ENCODE results near the gene JAZF1.
A peak's percentile ranks its signal among the peaks of the same experiment; 100 is the strongest.

The JAZF1 gene

GRCh38 chr7:28180364-28181147 lies at the start of gene JAZF1:
TSS of gene JAZF1 (minus strand) at chr7:28180795.
- H3K9me2 ChIP-seq (ENCODE audit: low read depth, low read length), result no peaks in the 10 kb centered on the region
- no peaks in the 10 kb centered on the region for H3K27me3 ChIP-seq (ENCODE audit: insufficient read depth, low read length)
- peak within 1 kb of the TSS; percentile 72 for H3K4me2 ChIP-seq (ENCODE audit: low read length)
- H3K4me3 ChIP-seq (ENCODE audit: low read depth, low read length, poor library complexity, severe bottlenecking), result peak within 1 kb of the TSS; percentile 86
- peaks cover 45% of the 10 kb centered on the region for H3K4me1 ChIP-seq (ENCODE audit: insufficient read depth, low read length, severe bottlenecking)
- TF ChIP-seq CTCF (IDR thresholded peaks at IDR 0.05; ENCODE audit: low read length) (0 out of 2 replicates have a peak, but pooled peaks have one; percentile 6), EZH2 (IDR thresholded peaks at IDR 0.05; ENCODE audit: borderline replicate concordance, low read length) (no peak)
- H4K20me1 ChIP-seq (ENCODE audit: insufficient read depth, low read length), result no peaks in the 10 kb centered on the region
- peak within 1 kb of the TSS; percentile 75 for H3K9ac ChIP-seq (ENCODE audit: low read length)
- peak within 1 kb of the TSS; percentile 14 for H3K27ac ChIP-seq (ENCODE audit: low read depth, low read length, poor library complexity, severe bottlenecking)
- H3K36me3 ChIP-seq (ENCODE audit: insufficient read depth, low read length), result no peaks in the 10 kb centered on the region
- peaks cover 13% of the 10 kb centered on the region; the same call in 1 of the 2 replicates for H3F3A ChIP-seq (ENCODE audit: insufficient read depth, low read length)
- peaks cover 8% of the 10 kb centered on the region; the same call in 1 of the 2 replicates for H3K79me2 ChIP-seq (ENCODE audit: insufficient read depth, low read length)
- H2AFZ ChIP-seq (ENCODE audit: low read length), result no peak within 1 kb of the TSS
- H3K9me3 ChIP-seq (ENCODE audit: low read length), result no peaks in the 10 kb centered on the region

GRCh38 chr7:28230261-28230660 lies 49.7 kb upstream of the JAZF1 start:
- Histone ChIP-seq H4K20me1 (ENCODE audit: insufficient read depth, low read length) (no peaks in the 10 kb centered on the region), H3K9ac (ENCODE audit: low read length) (no peak overlapping the region), H3K9me2 (ENCODE audit: low read depth, low read length) (no peaks in the 10 kb centered on the region), H3K27me3 (ENCODE audit: insufficient read depth, low read length) (no peaks in the 10 kb centered on the region), H3K4me3 (ENCODE audit: low read depth, low read length, poor library complexity, severe bottlenecking) (no peak overlapping the region), H3F3A (ENCODE audit: insufficient read depth, low read length) (no peaks in the 10 kb centered on the region), H2AFZ (ENCODE audit: low read length) (no peak overlapping the region), H3K4me2 (ENCODE audit: low read length) (no peak overlapping the region), H3K9me3 (ENCODE audit: low read length) (no peaks in the 10 kb centered on the region), H3K4me1 (ENCODE audit: insufficient read depth, low read length, severe bottlenecking) (no peaks in the 10 kb centered on the region), H3K27ac (ENCODE audit: low read depth, low read length, poor library complexity, severe bottlenecking) (no peak overlapping the region), H3K36me3 (ENCODE audit: insufficient read depth, low read length) (no peaks in the 10 kb centered on the region), H3K79me2 (ENCODE audit: insufficient read depth, low read length) (no peaks in the 10 kb centered on the region)
- TF ChIP-seq EZH2 (IDR thresholded peaks at IDR 0.05; ENCODE audit: borderline replicate concordance, low read length) (no peak), CTCF (IDR thresholded peaks at IDR 0.05; ENCODE audit: low read length) (no peak)

- Histone ChIP-seq H3K9me3 (ENCODE audit: low read length) (no peaks in the 10 kb centered on the region), H3F3A (ENCODE audit: insufficient read depth, low read length) (no peaks in the 10 kb centered on the region), H3K4me2 (ENCODE audit: low read length) (no peak overlapping the region), H2AFZ (ENCODE audit: low read length) (no peak overlapping the region), H4K20me1 (ENCODE audit: insufficient read depth, low read length) (no peaks in the 10 kb centered on the region), H3K4me3 (ENCODE audit: low read depth, low read length, poor library complexity, severe bottlenecking) (no peak overlapping the region), H3K4me1 (ENCODE audit: insufficient read depth, low read length, severe bottlenecking) (no peaks in the 10 kb centered on the region), H3K36me3 (ENCODE audit: insufficient read depth, low read length) (no peaks in the 10 kb centered on the region), H3K9ac (ENCODE audit: low read length) (no peak overlapping the region), H3K27me3 (ENCODE audit: insufficient read depth, low read length) (no peaks in the 10 kb centered on the region; the same call in 1 of the 2 replicates), H3K79me2 (ENCODE audit: insufficient read depth, low read length) (no peaks in the 10 kb centered on the region), H3K9me2 (ENCODE audit: low read depth, low read length) (no peaks in the 10 kb centered on the region), H3K27ac (ENCODE audit: low read depth, low read length, poor library complexity, severe bottlenecking) (no peak overlapping the region)
- TF ChIP-seq CTCF (IDR thresholded peaks at IDR 0.05; ENCODE audit: low read length) (no peak), EZH2 (IDR thresholded peaks at IDR 0.05; ENCODE audit: borderline replicate concordance, low read length) (no peak)
Observed at GRCh38 chr7:28228396-28228795, 47.8 kb upstream of the JAZF1 start.

Data from OCI-LY1 (cell line).